Stimulated activated CD4-positive, alpha-beta T cell treated with anti-CD3 and anti-CD28 coated beads, Interleukin-12 subunit alpha, Interleukin-12 subunit beta, amount 100 ng/mL, for 24 hours (primary cell): ENCODE measurements around the gene MTHFD1L.
"Not testable (repeated sequence)": the region's sequence is repeated elsewhere in the genome, so short reads cannot be mapped to it uniquely, and the experiment has no call there.

ENCODE experiments used
- DNase-seq, 2 experiments: peaks; one replicate each; pipeline ENCODE4 v3.0.0-alpha.2; 2020; ENCODE audit warnings: low read depth in 2 of 2

MTHFD1L gene

GRCh38 chr6:151014404-151015100 lies 149.1 kb downstream of the MTHFD1L start:
- DNase-seq: peak; percentile 7 to 35

- DNase-seq: no peak
Observed at GRCh38 chr6:151015101-151015700, 149.7 kb downstream of the MTHFD1L start.

GRCh38 chr6:151016107-151016506 lies 150.6 kb downstream of the MTHFD1L start:
- no peak for DNase-seq

GRCh38 chr6:151018046-151018445 lies 152.5 kb downstream of the MTHFD1L start:
- no peak for DNase-seq

- no peak for DNase-seq
Observed at GRCh38 chr6:151018911-151019782, 153.6 kb downstream of the MTHFD1L start.

- no peak for DNase-seq
Observed at GRCh38 chr6:151021896-151022295, 156.4 kb downstream of the MTHFD1L start.

- DNase-seq: no peak
Observed at GRCh38 chr6:151022492-151022891, 157.0 kb downstream of the MTHFD1L start.

GRCh38 chr6:151023342-151023741 lies 157.8 kb downstream of the MTHFD1L start:
- DNase-seq: no peak

GRCh38 chr6:151024597-151024996 lies 159.1 kb downstream of the MTHFD1L start:
- no peak for DNase-seq

- no peak for DNase-seq
Observed at GRCh38 chr6:151025076-151025475, 159.6 kb downstream of the MTHFD1L start.

GRCh38 chr6:151026041-151026663 lies 160.7 kb downstream of the MTHFD1L start:
- DNase-seq: no peak

- no peak for DNase-seq
Observed at GRCh38 chr6:151027295-151027747, 161.8 kb downstream of the MTHFD1L start.

GRCh38 chr6:151027936-151028838 lies 162.7 kb downstream of the MTHFD1L start:
- no peak for DNase-seq

GRCh38 chr6:151029970-151030369 lies 164.5 kb downstream of the MTHFD1L start:
- DNase-seq: no peak

GRCh38 chr6:151032034-151032433 lies 166.5 kb downstream of the MTHFD1L start:
- DNase-seq: no peak

GRCh38 chr6:151034825-151035781 lies 169.6 kb downstream of the MTHFD1L start:
- DNase-seq: no peak

GRCh38 chr6:151036211-151036721 lies 170.8 kb downstream of the MTHFD1L start:
- not testable (repeated sequence) for DNase-seq

- DNase-seq: no peak
Observed at GRCh38 chr6:151036869-151037680, 171.6 kb downstream of the MTHFD1L start.

GRCh38 chr6:151038616-151039015 lies 173.1 kb downstream of the MTHFD1L start:
- DNase-seq: no peak
